Ishikawa (cell line): ENCODE results near the gene CAMSAP3.

Experiments used
- EP300 ChIP-seq: IDR thresholded peaks from 2 replicates; pipeline ENCODE4 v1.6.1; 2012; ENCODE audit warnings: borderline replicate concordance
- TCF12 ChIP-seq: IDR thresholded peaks from 2 replicates; pipeline ENCODE4 v1.6.1; 2012; ENCODE audit warnings: low read depth

DNA sequence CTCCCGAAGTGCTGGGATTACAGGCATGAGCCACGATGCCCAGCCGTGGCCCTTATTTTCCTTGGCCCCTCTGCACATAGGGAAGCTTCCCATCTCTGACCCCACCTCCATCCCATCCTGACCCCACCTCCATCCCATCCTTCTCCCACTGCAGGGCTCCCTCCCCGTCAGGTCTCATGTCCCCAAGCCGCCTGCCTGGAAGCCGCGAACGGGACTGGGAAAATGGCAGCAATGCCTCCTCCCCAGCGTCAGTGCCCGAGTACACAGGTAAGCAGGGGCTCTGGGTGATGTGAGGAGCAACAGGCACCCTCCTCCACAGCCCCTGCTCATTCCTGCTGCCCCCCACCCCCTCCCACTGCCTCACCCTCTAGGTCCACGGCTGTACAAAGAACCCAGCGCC, 21.5 kb downstream of the CAMSAP3 start:
- TF ChIP-seq EP300 (no peak), TCF12 (no peak)
